Upper lobe of left lung (tissue), 4 donors: Measurements from ENCODE around the gene IGFL2.

ENCODE experiments used
- POLR2A ChIP-seq, 4 donors: fragments of 450-650 bp; IDR thresholded peaks; one replicate each; pipeline ENCODE4 v1.5.1; 2016 to 2017; ENCODE audit warnings: antibody characterized with exemption in 4 of 4, mild to moderate bottlenecking in 2 of 4
- POLR2AphosphoS5 ChIP-seq, 2 donors: sonication (generic); formaldehyde crosslinking; IDR thresholded peaks; one replicate each; pipeline ENCODE4 v1.5.1; 2017; ENCODE audit warnings: antibody characterized with exemption in 2 of 2
- TF ChIP-seq, protein P1 (sequence below), 6 experiments: fragments of 450-650 bp in 4 of 6; fragments of 200-600 bp in 2 of 6; sonication (generic) in 2 of 6; IDR thresholded peaks; one replicate each; pipeline ENCODE4 v1.5.1; 2016 to 2019; ENCODE audit warnings: antibody characterized with exemption in 6 of 6

DNA sequence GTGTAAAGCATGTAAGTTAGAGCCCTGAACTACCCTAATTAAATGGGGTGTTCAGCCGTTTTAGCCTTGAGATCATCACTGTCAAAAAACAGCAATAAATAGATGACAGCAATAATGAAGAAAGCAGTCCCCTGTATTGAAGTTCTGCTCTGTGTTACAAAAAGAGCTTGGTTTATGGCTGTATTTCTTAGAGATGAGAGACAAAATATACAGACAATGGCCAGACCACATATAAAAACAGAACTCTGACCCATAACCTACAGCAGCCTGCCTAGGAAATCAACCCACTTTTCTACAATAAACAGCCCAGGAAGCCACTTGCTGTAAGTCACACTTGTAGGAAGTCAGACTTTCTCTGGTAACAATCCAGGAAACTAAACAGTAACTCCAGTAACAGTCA is 34.3 kb upstream of the IGFL2 start:
- TF ChIP-seq, protein P1, sequence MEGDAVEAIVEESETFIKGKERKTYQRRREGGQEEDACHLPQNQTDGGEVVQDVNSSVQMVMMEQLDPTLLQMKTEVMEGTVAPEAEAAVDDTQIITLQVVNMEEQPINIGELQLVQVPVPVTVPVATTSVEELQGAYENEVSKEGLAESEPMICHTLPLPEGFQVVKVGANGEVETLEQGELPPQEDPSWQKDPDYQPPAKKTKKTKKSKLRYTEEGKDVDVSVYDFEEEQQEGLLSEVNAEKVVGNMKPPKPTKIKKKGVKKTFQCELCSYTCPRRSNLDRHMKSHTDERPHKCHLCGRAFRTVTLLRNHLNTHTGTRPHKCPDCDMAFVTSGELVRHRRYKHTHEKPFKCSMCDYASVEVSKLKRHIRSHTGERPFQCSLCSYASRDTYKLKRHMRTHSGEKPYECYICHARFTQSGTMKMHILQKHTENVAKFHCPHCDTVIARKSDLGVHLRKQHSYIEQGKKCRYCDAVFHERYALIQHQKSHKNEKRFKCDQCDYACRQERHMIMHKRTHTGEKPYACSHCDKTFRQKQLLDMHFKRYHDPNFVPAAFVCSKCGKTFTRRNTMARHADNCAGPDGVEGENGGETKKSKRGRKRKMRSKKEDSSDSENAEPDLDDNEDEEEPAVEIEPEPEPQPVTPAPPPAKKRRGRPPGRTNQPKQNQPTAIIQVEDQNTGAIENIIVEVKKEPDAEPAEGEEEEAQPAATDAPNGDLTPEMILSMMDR (IDR thresholded peaks at IDR 0.05), result no peak
- TF ChIP-seq POLR2AphosphoS5 (IDR thresholded peaks at IDR 0.05), result no peak
- TF ChIP-seq POLR2A (IDR thresholded peaks at IDR 0.05), result no peak
